Smooth muscle cell (in vitro differentiated cells): ENCODE data around the gene PRDM1. TPM values are rescaled to one million over a fixed set of nuclear protein-coding genes. Genes with fewer than 3 reads are reported as not detected.
A peak's percentile ranks its signal among the peaks of the same experiment; 100 is the strongest.

Experiments
- DNase-seq: peaks from one replicate; lab custom pipeline; 2025; ENCODE audit not compliant: unreplicated experiment; lab: John Stamatoyannopoulos, UW
- H2AFZ ChIP-seq: fragments of 200-600 bp; sonication (generic); 2 replicates; pipeline ENCODE4 v1.6.0; 2016; ENCODE audit warnings: antibody characterized with exemption, low read depth, mild to moderate bottlenecking
- H3F3A ChIP-seq: fragments of 200-600 bp; sonication (generic); 2 replicates; pipeline ENCODE4 v1.6.0; 2017; ENCODE audit warnings: antibody characterized with exemption, low read depth
- H3K27ac ChIP-seq: fragments of 200-600 bp; sonication (generic); 2 replicates; pipeline ENCODE4 v1.5.1; 2016; ENCODE audit warnings: low read depth, mild to moderate bottlenecking
- H3K27me3 ChIP-seq: fragments of 200-600 bp; sonication (generic); 2 replicates; pipeline ENCODE4 v1.6.1; 2016; ENCODE audit warnings: low read depth, mild to moderate bottlenecking
- H3K36me3 ChIP-seq: fragments of 200-600 bp; sonication (generic); 2 replicates; pipeline ENCODE4 v1.5.1; 2016; ENCODE audit warnings: low read depth
- H3K4me1 ChIP-seq: fragments of 200-600 bp; sonication (generic); 2 replicates; pipeline ENCODE4 v1.5.1; 2016; ENCODE audit warnings: low read depth
- H3K4me2 ChIP-seq: fragments of 200-600 bp; sonication (generic); 2 replicates; pipeline ENCODE4 v1.6.0; 2016; ENCODE audit warnings: mild to moderate bottlenecking
- H3K4me3 ChIP-seq: fragments of 200-600 bp; sonication (generic); 2 replicates; pipeline ENCODE4 v1.5.1; 2016; ENCODE audit warnings: mild to moderate bottlenecking
- H3K79me2 ChIP-seq: fragments of 200-600 bp; sonication (generic); 2 replicates; pipeline ENCODE4 v1.6.0; 2016; ENCODE audit warnings: low read depth, mild to moderate bottlenecking
- H3K9ac ChIP-seq: fragments of 200-600 bp; sonication (generic); 2 replicates; pipeline ENCODE4 v1.6.0; 2016; ENCODE audit warnings: low read depth
- H3K9me3 ChIP-seq: fragments of 200-600 bp; sonication (generic); replicated peaks from 2 replicates; pipeline ENCODE4 v1.5.1; 2016; ENCODE audit warnings: low read depth
- H4K20me1 ChIP-seq: fragments of 200-600 bp; sonication (generic); 2 replicates; pipeline ENCODE4 v1.6.0; 2016; ENCODE audit warnings: low read depth
- WGBS: methylation state at CpG from one replicate; pipeline ENCODE4 v1.1.7; 2016; ENCODE audit warnings: low lambda C conversion rate; 5-methylcytosine and 5-hydroxymethylcytosine counted together
- polyA plus RNA-seq: library from polyadenylated mRNA; unstranded; fragments of >200 nt; fragmentation: Nextera tagmentation; extraction: Ambion mirVana; gene quantifications from 2 replicates; pipeline ENCODE4 v1.2.1, GENCODE V29; 2016
- total RNA-seq: library from RNA; depleted of rRNA; stranded (reverse); fragments of >200 nt; gene quantifications from 2 replicates; pipeline ENCODE4 v1.2.3, GENCODE V29; 2014
- TF ChIP-seq, protein P1 (sequence below): fragments of 200-600 bp; sonication (generic); IDR thresholded peaks from 2 replicates; pipeline ENCODE4 v1.5.1; 2017; ENCODE audit warnings: borderline replicate concordance, mild to moderate bottlenecking, antibody characterized with exemption; ENCODE audit not compliant: insufficient read depth, poor library complexity, severe bottlenecking

The PRDM1 gene
- total and polyA plus RNA-seq, 2 experiments from 2014 or later: 15.1 to 15.6 TPM

DNA sequence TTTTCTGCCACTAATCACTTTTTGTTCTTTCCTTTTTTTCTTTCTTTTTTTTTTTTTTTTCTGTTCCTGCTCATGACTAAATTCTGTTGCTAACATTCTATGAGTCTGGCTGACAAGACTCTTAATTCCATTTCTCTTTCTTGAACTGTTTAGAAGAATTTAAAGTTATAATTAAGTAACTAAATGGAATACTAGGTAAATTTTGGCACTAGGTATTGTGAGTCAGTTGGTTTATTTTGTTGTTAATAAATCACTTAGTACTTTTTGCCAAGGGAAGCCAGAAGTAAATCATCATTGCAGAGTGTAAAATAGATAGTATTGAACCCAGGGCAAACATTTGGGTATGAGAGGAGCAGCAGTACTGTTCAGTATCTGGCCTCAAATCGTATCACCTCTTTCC, 42.0 kb upstream of the PRDM1 start:
- H3K27ac ChIP-seq: no peak overlapping the region
- no peak for DNase-seq
- H3K4me2 ChIP-seq: no peak overlapping the region
- no peaks in the 10 kb centered on the region for H4K20me1 ChIP-seq
- TF ChIP-seq, protein P1, sequence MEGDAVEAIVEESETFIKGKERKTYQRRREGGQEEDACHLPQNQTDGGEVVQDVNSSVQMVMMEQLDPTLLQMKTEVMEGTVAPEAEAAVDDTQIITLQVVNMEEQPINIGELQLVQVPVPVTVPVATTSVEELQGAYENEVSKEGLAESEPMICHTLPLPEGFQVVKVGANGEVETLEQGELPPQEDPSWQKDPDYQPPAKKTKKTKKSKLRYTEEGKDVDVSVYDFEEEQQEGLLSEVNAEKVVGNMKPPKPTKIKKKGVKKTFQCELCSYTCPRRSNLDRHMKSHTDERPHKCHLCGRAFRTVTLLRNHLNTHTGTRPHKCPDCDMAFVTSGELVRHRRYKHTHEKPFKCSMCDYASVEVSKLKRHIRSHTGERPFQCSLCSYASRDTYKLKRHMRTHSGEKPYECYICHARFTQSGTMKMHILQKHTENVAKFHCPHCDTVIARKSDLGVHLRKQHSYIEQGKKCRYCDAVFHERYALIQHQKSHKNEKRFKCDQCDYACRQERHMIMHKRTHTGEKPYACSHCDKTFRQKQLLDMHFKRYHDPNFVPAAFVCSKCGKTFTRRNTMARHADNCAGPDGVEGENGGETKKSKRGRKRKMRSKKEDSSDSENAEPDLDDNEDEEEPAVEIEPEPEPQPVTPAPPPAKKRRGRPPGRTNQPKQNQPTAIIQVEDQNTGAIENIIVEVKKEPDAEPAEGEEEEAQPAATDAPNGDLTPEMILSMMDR: no peak
- no peaks in the 10 kb centered on the region for H3K27me3 ChIP-seq
- no peaks in the 10 kb centered on the region for H3F3A ChIP-seq
- no peaks in the 10 kb centered on the region for H3K79me2 ChIP-seq
- no peak overlapping the region for H3K4me3 ChIP-seq
- 96% methylated on average over 1 of the region's 1 CpG for WGBS
- H3K4me1 ChIP-seq: no peaks in the 10 kb centered on the region
- H2AFZ ChIP-seq: no peak overlapping the region
- H3K36me3 ChIP-seq: no peaks in the 10 kb centered on the region
- no peaks in the 10 kb centered on the region for H3K9me3 ChIP-seq
- no peak overlapping the region for H3K9ac ChIP-seq

DNA sequence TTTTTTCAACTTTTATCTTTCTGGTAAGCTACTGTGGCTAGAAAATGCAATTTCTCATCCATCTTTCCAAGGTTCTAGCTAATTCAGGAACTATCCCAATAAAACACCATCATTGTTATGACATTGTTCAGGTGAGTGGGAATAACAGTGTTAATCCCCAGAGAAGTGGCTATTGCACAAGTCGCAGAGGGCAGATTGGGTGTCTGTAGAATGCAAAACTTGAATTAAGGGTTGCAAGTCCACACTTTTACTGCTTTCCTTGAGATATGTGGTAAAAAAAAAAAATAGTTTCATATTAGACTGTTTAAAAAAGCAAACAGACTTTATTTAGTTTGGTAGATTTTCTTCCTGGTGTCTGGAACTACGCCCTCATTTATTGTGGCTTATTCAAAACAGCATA, 41.1 kb upstream of the PRDM1 start:
- Histone ChIP-seq H2AFZ (no peak overlapping the region), H4K20me1 (no peaks in the 10 kb centered on the region), H3K36me3 (no peaks in the 10 kb centered on the region), H3K4me1 (no peaks in the 10 kb centered on the region), H3F3A (no peaks in the 10 kb centered on the region), H3K27ac (no peak overlapping the region), H3K4me3 (no peak overlapping the region), H3K79me2 (no peaks in the 10 kb centered on the region), H3K4me2 (no peak overlapping the region), H3K9me3 (no peaks in the 10 kb centered on the region), H3K9ac (no peak overlapping the region), H3K27me3 (peaks cover 5% of the 10 kb centered on the region)
- 91% methylated on average over 2 of the region's 2 CpGs for WGBS
- no peak for DNase-seq
- TF ChIP-seq, protein P1: no peak

DNA sequence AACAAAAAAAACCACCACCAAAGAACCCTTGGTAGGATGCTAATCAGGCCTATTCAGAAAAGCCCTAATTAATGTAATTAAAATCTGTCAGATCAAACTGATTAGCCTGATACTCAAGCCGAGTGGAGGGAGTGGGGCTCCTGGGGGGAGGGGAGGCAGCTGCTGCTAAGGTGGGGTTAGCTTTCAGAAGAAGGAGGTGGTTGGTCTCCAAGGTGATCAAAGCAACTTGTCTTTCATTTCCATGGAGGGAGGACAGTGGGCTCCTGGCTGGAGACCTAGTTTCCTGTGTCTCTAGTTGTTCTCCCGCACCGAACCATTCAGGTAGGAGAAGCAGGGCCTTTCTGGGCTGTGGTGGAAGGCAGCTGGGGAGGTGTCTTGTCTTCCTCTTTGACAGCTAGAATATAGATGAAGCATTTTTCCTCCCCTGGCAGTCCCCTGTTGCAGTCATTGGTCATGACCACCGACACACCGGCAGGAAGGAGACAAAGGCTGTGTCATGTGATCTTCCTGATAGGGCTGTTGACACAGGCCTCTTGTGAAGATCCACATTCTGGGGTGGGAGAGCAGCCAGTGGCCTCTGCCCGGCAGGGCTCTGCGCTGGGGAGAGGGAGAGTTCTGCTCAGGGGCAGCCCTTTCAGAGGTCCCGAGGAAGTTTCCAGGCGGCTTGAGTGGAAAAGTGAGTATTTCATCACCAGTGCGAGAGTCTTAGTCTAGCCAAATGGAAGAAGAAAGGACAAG, 39.9 kb upstream of the PRDM1 start:
- no peak overlapping the region for H3K27ac ChIP-seq

More for the DNA sequence above, 39.9 kb upstream of the PRDM1 start:
- DNase-seq: no peak
- no peaks in the 10 kb centered on the region for H4K20me1 ChIP-seq
- H3K4me3 ChIP-seq: peak overlapping the region; percentile 43
- TF ChIP-seq, protein P1: no peak
- whole genome bisulfite sequencing: 79% methylated on average over 10 of the region's 10 CpGs
- H3K36me3 ChIP-seq: no peaks in the 10 kb centered on the region
- H3K9me3 ChIP-seq: no peaks in the 10 kb centered on the region
- H3K9ac ChIP-seq: no peak overlapping the region
- no peak overlapping the region for H3K4me2 ChIP-seq
- peaks cover 6% of the 10 kb centered on the region for H3K4me1 ChIP-seq
- H2AFZ ChIP-seq: no peak overlapping the region
- peaks cover 11% of the 10 kb centered on the region for H3K27me3 ChIP-seq
- H3F3A ChIP-seq: no peaks in the 10 kb centered on the region
- no peaks in the 10 kb centered on the region for H3K79me2 ChIP-seq
